H1 (cell line): ENCODE results near the gene RALGAPA2.

ENCODE experiments used
- ATF3 ChIP-seq: IDR thresholded peaks from 2 replicates; pipeline ENCODE4 v1.6.1; 2011; ENCODE audit warnings: low read depth, mild to moderate bottlenecking, low read length; ENCODE audit not compliant: insufficient read depth
- CHD1 ChIP-seq: IDR thresholded peaks from 2 replicates; pipeline ENCODE4 v1.6.1; 2012; ENCODE audit warnings: low read depth, low read length, improper control_type of control experiment
- CTCF ChIP-seq, 3 experiments: IDR thresholded peaks; 1 replicate in 2 of 3; 2 replicates in 1 of 3; pipeline versions ENCODE4 v1.5.1 to v1.6.1; 2011; ENCODE audit warnings: low read length in 3 of 3, mild to moderate bottlenecking in 3 of 3, inconsistent platforms in 2 of 3, low read depth in 1 of 3, moderate library complexity in 1 of 3; ENCODE audit not compliant: insufficient read depth in 1 of 3; ENCODE audit errors: control extremely low read depth in 1 of 3
- EZH2 ChIP-seq: fragments of 200-600 bp; sonication (generic); IDR thresholded peaks from 2 replicates; pipeline ENCODE4 v1.7.1; 2012; ENCODE audit warnings: low read depth, mild to moderate bottlenecking, moderate library complexity, low read length, inconsistent platforms; ENCODE audit not compliant: severe bottlenecking
- GABPA ChIP-seq: IDR thresholded peaks from 2 replicates; pipeline ENCODE4 v1.6.1; 2011; ENCODE audit warnings: mild to moderate bottlenecking, low read length, moderate library complexity, borderline replicate concordance; ENCODE audit not compliant: insufficient read depth
- MAX ChIP-seq: IDR thresholded peaks from 2 replicates; pipeline ENCODE4 v1.6.1; 2012; ENCODE audit warnings: inconsistent platforms
- POLR2A ChIP-seq, 2 experiments: IDR thresholded peaks; 1 replicate in 1 of 2; 2 replicates in 1 of 2; pipeline ENCODE4 v1.6.1; 2011; ENCODE audit warnings: low read depth in 2 of 2, low read length in 2 of 2, mild to moderate bottlenecking in 2 of 2; ENCODE audit errors: control extremely low read depth in 1 of 2
- POLR2AphosphoS5 ChIP-seq: IDR thresholded peaks from 2 replicates; pipeline ENCODE4 v1.6.1; 2011; ENCODE audit warnings: low read depth, low read length
- RFX5 ChIP-seq: IDR thresholded peaks from 2 replicates; pipeline ENCODE4 v1.6.1; 2011; ENCODE audit warnings: low read depth, low read length, improper control_type of control experiment, borderline replicate concordance
- SRF ChIP-seq: IDR thresholded peaks from 2 replicates; pipeline ENCODE4 v1.6.1; 2011; ENCODE audit warnings: mild to moderate bottlenecking, low read depth, low read length, moderate library complexity
- SUZ12 ChIP-seq: fragments of 200-600 bp; sonication (generic); IDR thresholded peaks from 2 replicates; pipeline ENCODE4 v1.6.1; 2012; ENCODE audit warnings: mild to moderate bottlenecking, inconsistent platforms, low read length, moderate library complexity, mixed read lengths
- TAF1 ChIP-seq: IDR thresholded peaks from 2 replicates; pipeline ENCODE4 v1.6.1; 2011; ENCODE audit warnings: mild to moderate bottlenecking, low read depth, low read length
- TBP ChIP-seq: IDR thresholded peaks from 2 replicates; pipeline ENCODE4 v1.6.1; 2011; ENCODE audit warnings: low read depth, low read length, improper control_type of control experiment

GRCh38 chr20:20425823-20426654, 286.4 kb downstream of the RALGAPA2 start:
- TF ChIP-seq MAX (no peak), CTCF (IDR thresholded peaks at IDR 0.05; ENCODE audit: control extremely low read depth in 1 of 3, insufficient read depth in 1 of 3, low read depth in 1 of 3, low read length in 3 of 3) (no peak), POLR2AphosphoS5 (no peak), POLR2A (IDR thresholded peaks at IDR 0.05; ENCODE audit: control extremely low read depth in 1 of 2, low read depth in 2 of 2, low read length in 2 of 2) (no peak), TAF1 (no peak), EZH2 (no peak), RFX5 (no peak), TBP (no peak), SUZ12 (no peak), CHD1 (no peak), GABPA (no peak), SRF (no peak), ATF3 (no peak)
